OCI-LY7 (cell line): Measurements from ENCODE around the gene FGFRL1.

ENCODE experiments used
- CTCF ChIP-seq: fragments of 200-600 bp; sonication (generic); conservative IDR thresholded peaks from 2 replicates; pipeline ENCODE4 v1.5.1; 2014; ENCODE audit warnings: mild to moderate bottlenecking, antibody characterized with exemption, low read length, moderate library complexity, mixed read lengths
- EZH2phosphoT487 ChIP-seq: fragments of 200-600 bp; sonication (generic); IDR thresholded peaks from 2 replicates; pipeline ENCODE4 v1.6.1; 2018; ENCODE audit warnings: low read depth, borderline replicate concordance, mild to moderate bottlenecking, mixed run types, antibody characterized with exemption, low read length, moderate library complexity, mixed read lengths

GRCh38 chr4:1075225-1075624, 63.8 kb downstream of the FGFRL1 start:
- TF ChIP-seq CTCF (no peak), EZH2phosphoT487 (no peak)
